HG03066 (cell line): Measurements from ENCODE around the gene NOXA1.
"Not testable (repeated sequence)": the region's sequence is repeated elsewhere in the genome, so short reads cannot be mapped to it uniquely, and the experiment has no call there.

ENCODE experiments used
- ATAC-seq: cut with Tn5 transposase; IDR thresholded peaks from one replicate; pipeline ENCODE4 v1.9.1; 2021; ENCODE audit warnings: low read depth; ENCODE audit not compliant: unreplicated experiment

NOXA1 gene

DNA sequence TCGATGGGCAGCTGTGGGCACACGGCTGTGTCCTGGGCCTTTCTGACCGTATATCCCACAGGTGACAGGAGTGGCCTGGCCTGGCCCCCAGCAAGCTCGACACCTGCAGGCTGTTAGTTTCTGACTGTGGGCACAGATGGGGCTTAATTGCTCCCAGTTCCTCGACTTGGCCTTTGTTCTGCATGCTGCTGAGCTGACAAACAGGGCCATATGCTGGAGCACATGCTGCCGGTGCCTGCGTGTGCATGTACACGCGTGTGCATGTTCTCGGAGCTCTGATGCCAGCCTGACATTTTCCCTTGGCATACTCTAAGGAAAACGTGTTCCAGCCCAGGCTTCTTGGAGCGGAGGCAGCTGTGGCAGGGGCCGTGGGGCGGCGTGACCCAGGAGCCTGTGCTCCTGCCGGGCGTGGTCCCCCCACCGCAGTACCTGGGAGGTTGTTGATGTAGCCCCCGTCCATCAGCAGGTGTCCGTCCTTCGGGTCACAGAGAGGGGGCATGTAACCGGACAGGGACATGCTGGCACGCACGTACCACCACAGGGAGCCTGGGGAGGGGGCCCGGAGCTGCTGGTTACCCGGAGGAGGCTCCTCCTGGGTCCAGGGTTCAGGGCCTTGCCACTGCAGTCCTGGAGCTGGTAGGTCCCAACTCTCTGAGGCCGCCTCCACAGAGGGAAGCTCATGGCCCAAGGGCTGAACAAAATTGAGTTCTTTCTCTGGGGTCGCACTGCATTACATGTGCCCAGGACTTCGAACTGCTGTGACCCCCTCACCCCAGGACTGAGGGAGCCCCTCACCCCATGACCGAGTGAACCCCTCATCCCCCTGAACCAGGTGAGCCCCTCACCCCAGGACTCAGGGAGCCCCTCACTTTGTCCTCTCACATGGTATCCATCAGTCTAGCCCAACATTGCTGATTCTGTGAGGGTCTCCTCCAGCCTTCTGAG, 40.1 kb downstream of the NOXA1 start:
- no peak for ATAC-seq

DNA sequence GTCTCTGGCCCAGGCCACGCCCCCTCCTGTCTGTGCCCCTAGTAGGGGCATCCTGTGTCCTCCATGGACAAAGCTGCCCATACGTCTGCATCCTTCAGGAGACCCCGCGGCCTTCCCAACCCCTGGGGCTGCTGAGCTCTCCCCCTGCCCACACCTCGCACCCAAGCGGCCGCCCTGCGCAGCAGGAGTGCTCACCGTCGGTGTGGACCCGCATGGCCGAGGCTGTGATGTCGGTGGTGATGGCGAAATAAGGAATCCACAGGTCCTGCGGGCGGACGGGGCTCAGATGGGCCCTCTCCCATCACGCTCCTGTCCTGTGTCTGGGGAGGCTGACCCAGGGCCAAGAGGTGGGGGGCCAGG, 40.7 kb downstream of the NOXA1 start:
- ATAC-seq: no peak

DNA sequence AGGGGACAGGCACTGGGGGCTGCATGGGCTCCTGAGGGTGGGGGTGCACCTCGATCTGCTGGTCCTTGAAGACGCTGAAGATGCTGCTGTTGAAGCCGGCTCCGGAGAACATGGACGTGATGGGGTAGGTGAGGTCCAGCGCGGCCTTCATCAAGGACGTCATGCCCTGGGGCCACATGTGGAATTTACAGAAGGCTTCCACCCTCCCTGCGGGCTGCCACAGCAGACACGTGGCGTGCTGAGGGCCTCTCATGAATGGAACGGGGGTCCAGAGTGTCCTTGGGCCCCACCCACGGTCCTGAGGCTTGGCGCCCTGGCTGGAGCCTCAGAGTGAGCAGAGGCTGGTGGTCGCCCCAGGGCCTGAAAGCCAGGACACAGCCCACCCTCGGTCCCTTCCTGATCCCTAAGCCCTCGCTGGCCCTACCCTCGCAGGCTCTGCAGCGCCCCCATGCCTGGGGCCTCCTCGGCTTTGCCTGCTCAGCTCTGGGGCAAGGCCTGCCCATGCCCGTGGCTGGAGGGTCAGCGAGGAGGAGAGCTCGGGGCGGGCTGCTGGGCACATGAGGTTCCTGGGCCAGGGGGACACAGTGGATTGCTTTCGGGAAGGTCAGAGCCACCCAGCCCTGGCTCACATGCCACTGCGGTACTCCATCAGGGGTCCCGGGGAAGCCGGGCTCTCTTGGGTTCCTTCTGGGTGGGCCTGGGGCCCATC, 41.3 kb downstream of the NOXA1 start:
- ATAC-seq: no peak

DNA sequence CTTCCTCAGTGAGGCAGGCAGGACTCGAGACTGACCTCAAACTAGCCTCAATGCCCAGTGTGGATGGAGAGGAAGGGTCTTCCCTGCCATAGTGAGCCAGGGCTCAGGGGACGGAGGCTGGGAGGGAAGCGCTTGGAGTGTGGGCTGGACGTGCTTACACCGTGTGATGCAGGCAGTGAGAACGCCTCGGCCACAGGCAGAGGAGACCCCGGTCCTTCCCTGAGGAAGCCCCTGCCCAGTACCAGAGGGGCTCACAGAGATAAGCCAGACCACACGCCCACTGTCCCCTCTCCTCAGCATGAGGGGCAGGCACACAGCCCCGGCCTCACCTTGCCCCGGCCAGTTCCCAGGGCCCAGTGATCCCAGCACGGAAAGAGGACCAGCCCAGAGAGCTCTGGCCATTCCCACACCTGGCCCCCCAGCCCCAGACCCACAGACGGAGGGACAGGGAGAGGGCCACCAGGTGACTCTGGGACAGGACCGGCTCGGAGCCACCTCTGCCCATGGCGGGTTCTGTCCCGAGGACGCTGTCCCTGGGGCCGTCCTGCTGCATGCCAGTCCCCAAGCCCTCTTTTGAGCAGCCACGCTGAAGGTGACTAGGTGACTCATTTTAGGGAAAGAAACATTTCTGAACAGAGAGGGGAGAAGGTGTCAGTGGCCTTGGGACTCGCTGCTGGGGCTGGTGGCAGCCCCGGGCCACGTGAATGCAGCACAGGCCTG, 42.0 kb downstream of the NOXA1 start:
- no peak for ATAC-seq

DNA sequence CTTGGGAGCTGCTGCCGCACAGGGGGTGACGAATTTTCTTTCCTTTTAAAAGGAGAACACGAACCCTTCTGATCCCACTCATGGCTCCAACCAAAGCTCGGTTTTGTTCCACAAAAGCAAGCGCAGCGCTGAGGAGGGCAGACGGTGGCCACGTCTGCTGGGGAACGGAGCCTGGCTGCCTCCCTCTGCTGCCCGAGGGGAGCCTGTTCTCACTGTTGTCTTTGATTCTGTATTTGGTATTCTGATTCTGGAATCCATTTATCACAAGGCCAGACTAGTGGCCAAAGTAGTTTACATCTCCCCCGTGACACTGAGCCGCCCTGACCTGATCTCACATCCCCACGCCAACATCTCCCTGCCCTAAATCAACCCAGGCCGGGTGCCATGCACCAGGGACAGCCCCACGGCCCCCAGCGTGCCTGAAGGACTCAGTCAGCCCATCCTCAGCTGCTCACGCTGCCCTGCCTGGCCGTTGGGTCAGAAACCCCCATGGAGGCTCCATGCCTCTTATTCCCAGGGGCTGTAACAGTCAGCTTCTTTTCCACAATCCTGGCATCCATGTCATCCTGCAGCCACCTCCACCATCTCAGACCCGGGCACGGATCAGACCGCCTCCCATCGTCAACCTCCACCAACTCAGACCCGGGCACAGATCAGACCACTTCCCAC, 42.7 kb downstream of the NOXA1 start:
- no peak for ATAC-seq

DNA sequence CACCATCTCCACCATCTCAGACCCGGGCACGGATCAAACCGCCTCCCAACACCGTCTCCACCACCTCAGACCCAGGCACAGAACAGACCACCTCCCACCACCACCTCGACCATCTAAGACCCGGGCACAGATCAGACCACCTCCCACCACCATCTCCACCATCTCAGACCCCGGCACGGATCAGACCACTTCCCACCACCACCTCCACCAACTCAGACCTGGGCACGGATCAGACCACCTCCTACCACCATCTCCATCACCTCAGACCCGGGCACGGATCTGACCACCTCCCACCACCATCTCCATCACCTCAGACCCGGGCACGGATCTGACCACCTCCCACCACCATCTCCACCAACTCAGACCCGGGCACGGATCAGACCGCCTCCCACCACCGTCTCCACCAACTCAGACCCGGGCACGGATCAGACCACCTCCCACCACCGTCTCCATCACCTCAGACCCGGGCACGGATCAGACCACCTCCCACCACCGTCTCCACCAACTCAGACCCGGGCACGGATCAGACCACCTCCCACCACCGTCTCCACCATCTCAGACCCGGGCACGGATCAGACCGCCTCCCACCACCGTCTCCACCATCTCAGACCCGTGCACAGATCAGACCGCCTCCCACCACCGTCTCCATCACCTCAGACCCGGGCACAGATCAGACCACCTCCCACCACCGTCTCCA, 43.3 kb downstream of the NOXA1 start:
- ATAC-seq: not testable (repeated sequence)

DNA sequence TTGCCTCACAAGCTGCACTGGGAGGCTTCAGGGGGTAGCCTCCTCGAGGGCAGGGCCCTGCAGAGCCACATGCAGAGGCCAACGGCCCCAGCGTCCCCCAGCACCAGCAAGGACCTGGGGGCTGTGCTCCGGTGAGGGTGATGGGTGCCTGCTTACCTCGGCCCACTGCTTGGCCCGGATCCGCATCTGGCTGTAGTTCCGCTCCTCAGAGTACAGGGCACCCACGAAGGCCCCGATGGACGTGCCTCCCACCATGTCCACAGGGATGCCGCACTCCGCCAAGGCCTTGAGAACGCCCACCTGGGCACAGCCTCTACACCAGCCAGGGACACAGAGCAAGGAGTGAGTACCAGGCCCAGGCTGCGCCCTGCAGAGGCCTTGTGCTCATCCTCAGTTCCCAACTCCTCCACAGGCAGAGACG, 44.0 kb downstream of the NOXA1 start:
- ATAC-seq: no peak

DNA sequence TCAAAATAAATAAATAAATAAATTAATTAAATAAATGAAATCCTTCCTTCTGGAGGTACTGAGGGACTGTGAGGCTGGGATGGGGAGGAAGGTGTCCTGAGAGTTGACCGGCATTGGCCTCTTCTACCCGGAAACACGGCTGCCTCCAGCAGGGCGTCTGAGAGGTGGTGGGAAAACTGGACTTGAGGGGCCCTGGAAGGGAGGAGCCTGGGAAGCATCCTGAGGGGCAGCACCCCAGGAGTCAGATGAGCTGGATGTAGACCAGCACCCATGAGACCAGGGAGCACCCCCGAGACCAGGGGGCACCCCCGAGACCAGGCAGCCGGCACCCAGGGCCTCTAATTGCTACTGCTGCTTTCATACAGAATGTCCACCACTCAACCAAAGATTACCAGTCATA, 44.7 kb downstream of the NOXA1 start:
- no peak for ATAC-seq

DNA sequence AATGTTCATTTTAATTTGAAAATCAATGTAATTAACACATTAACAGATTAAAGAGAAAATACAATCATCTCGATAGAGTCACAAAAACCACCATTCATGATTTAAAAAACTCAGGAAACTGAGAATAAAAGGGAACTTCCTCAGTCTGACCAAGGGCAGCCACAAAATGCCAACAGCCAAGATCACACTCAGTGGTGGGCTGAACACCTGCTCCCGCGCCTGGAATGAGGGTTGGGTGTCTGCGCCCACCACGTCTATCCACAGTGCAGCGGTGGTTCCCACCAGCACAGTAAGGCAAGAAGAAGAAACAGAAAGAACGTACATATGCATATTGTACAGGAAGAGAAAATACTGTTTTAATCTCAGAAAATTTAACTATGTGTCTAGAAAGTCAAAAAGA, 47.6 kb downstream of the NOXA1 start:
- no peak for ATAC-seq

DNA sequence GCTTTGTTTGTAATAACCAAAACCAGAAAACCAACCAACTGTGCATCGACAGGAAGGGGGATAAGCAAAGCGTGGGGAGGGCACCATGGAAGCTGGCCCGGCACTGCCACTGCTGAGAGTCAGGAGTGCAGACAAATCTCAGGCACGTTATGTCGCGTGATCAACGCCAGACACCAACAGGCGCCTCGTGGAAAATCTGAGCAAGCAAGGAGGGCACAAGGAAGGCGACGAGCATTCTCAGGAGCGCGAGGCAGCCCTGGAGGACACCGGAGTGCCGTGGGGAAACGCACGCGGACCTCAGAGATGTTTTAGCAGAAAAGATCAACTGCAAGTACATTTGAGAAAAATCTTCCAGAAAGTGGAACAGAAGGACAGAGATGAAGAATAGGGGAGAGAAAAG, 51.1 kb downstream of the NOXA1 start:
- no peak for ATAC-seq

DNA sequence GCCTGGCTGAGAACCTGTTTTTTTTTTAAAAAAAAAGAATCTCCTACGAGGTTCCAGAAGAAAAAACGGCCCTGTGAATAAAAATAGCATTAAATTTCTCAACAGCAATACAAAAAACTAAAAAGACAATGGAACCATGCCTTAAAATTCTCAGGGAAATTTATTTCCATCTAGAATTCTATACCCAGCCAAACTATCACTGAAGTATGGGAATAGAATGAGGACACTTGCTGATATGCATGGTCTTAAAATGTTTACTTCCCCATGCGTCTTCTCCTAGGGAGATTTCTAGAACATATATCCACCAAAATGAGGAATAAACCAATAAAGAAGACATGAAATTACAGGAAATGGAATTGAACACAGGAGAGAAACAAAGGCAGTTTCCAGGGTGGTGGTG, 52.5 kb downstream of the NOXA1 start:
- no peak for ATAC-seq

DNA sequence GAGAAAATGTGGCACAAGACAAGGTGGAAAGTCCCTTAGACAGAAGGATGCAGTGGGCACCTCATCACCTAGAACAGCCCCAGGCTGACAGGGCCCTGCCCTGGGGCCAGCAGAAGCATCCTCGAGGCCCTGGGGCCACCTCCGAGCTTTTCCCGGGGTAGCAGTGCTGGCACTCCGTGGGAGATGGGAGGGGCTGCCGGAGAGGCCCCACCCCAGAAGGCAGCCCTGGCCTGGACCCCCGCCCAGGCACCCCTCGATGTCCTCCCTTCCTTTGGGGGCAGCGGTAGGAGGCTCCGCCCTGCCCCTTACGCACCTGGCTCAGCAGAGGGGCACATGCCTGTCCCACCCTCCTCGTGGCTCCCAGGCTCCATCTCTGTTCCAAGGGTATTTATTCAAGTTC, 53.7 kb downstream of the NOXA1 start:
- no peak for ATAC-seq

DNA sequence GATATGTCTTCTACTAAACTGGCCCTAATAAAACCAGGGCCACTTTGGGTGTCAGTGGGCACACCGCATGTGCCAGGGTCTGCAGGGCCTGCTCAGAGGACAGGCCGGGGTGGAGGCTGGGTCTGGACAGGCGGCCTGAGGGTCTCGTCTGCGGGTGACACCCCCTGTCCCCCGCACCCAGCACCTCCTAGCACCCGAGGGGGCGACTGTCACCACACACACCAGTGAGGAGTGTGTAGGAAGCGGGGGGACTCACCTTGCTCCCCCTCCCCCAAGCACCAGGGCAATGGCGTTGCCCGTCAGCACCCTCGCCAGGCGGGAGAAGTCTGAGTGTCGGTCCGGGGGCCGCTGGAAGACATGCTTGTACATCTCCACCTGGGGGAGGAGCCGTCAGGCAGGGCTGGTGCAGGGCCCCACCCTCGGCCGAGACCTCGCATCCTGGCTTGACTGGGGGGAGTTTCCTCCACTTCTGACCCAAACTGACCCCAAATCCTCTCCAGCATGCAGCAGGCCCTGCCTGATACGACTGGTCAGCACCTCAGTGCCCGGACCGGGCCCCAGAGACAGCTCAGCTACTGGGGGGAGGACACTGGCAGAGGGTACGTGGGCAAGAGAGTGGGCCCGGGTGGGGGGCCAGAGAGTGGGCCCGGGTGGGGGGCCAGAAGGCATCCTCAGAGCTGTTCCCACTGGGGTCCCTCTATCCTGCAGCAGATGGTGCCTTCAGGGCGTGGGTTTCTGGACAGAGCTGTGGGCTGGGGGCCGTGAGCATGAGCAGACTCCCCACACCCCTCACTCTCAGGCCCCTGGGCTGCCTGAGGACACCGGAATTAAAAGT, 54.8 kb downstream of the NOXA1 start:
- no peak for ATAC-seq

DNA sequence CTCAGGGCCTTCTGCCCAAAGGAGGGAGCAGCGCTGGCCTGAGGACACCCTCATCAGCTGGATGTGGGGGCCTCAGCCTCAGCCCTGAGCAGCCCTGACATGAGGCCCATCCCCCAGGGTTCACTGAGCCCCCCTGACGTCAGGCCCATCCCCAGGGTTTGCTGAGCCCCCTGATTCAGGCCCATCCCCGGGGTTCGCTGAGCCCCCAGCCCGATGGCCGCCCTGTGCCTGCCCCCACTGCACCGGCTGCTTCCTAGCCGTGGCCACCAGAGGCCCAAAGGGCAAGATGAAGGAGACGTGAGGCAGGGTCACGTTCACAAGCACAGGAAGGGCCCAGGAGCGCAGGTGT, 55.4 kb downstream of the NOXA1 start:
- ATAC-seq: no peak

DNA sequence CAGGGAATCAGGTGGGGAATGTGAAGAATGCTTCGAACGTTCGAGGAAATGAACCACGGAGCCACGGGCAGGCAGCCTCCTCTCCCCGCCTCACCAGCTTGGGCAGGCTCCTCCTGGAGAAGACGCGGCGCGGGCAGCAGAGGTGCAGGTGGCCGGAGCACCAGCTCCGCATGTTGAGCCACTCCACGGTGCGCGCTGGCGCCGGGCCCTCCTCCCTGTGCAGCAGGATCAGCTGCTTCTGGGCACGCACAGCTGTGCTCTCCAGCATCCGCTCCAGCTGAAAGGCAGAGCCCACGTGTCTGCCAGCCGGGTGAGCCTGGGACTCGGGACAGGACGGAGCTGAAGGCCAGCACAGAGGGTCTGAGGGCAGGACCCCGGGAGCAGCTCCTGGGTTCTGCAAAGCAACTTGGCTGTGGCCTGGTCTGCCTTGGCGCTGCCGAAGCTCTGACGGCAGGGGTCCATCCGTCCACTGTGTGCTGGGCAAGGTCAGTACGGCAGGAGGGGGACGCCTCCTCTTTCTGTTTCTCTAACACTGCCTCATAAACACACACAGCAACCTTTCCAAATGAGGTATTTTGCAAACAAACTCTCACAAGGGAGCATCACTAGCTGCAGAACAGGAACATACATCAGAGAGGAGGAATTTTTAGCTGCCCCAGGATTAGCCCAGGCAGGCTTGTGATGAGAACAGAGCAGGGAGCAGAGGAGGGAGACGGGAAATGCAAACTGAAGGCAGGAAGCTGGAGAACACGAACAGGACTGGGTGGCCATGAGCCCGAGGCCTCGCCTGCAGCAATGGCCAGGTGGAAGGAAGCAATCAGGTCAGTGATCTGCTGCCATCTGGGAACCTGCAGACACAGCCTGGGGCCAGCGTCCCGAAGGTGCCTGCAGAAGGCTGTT, 56.0 kb downstream of the NOXA1 start:
- no peak for ATAC-seq

DNA sequence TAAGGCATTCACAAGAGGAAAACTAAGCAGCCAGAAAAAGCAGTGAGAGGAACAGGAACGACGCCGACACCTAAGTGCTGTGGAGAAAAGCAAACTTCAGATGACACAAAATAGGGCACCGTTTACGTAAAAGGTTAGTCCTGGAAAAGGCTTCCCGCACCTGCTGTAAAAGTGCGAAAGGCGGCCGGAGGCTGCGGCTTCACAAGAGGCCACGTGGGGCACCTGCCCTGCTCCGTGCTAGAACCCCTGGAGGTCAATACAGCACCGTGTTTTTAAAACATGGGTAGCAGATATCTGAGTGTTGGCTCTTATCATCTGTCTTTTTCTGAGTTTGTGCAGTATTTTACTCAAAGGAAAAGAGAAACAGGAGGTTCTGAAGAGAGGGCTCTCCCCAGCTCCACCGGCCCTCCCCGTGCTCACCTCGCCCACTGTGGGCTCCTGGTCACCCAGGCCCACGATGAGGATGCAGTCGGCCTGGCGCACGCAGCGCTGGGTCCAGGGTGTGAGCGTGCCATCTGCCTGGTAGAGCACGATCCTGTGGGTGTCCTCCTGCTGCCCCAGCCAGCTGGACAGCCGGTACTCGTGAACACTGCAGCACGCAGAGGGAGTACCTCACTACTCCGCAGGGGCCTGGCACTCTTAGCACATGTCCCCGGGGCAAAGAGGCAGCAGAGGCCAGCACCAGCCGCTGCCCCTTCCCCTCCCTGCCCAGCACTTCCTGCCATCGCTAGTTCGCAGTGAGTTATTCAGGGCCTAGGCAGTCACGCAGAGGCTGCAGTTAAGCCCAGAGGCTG, 56.9 kb downstream of the NOXA1 start:
- no peak for ATAC-seq
